ENCODE results near the gene ALK. TPM values are rescaled to one million over a fixed set of nuclear protein-coding genes. Genes with fewer than 3 reads are reported as not detected.
A peak's percentile ranks its signal among the peaks of the same experiment; 100 is the strongest.
"Not testable (repeated sequence)": the region's sequence is repeated elsewhere in the genome, so short reads cannot be mapped to it uniquely, and the experiment has no call there.

Gene ALK
- total RNA-seq, 4 donors from 2014 or later: 0.88 to 1.3 (median 1.3) TPM; not detected in 1

GRCh38 chr2:29249666-29250253 is 671.6 kb downstream of the ALK start:
- Histone ChIP-seq H3K9me3 (no peaks in the 10 kb centered on the region), H3K4me3 (no peak overlapping the region)
- no peak for TF ChIP-seq CTCF (IDR thresholded peaks at IDR 0.05)
- no peak for TF ChIP-seq POLR2A (IDR thresholded peaks at IDR 0.05)

GRCh38 chr2:29247336-29247914 is 674.0 kb downstream of the ALK start:
- H3K36me3 ChIP-seq: no peaks in the 10 kb centered on the region
- no peak overlapping the region for H3K4me3 ChIP-seq
- peak in 1 of 3 donors; percentile 25 for DNase-seq
- no peaks in the 10 kb centered on the region for H3K9me3 ChIP-seq
- no peak overlapping the region for H3K27ac ChIP-seq
- TF ChIP-seq CTCF (IDR thresholded peaks at IDR 0.05): no peak
- no peak for TF ChIP-seq POLR2A (IDR thresholded peaks at IDR 0.05)
- H3K27me3 ChIP-seq: no peaks in the 10 kb centered on the region
- H3K4me1 ChIP-seq: no peaks in the 10 kb centered on the region

More at GRCh38 chr2:29249666-29250253, 671.6 kb downstream of the ALK start:
- DNase-seq: peak in 1 of 3 donors; percentile 8
- no peaks in the 10 kb centered on the region for H3K27me3 ChIP-seq
- H3K27ac ChIP-seq: no peak overlapping the region
- no peaks in the 10 kb centered on the region for H3K4me1 ChIP-seq
- no peaks in the 10 kb centered on the region for H3K36me3 ChIP-seq

GRCh38 chr2:29246383-29247300 is 674.7 kb downstream of the ALK start:
- Histone ChIP-seq H3K27ac (no peak overlapping the region), H3K36me3 (no peaks in the 10 kb centered on the region), H3K4me1 (no peaks in the 10 kb centered on the region), H3K4me3 (no peak overlapping the region), H3K9me3 (no peaks in the 10 kb centered on the region), H3K27me3 (no peaks in the 10 kb centered on the region)
- no peak for TF ChIP-seq CTCF (IDR thresholded peaks at IDR 0.05)
- TF ChIP-seq POLR2A (IDR thresholded peaks at IDR 0.05): no peak
- DNase-seq: peak in 1 of 3 donors; percentile 39

GRCh38 chr2:29245742-29246382 is 675.5 kb downstream of the ALK start:
- Histone ChIP-seq H3K27ac (no peak overlapping the region), H3K4me3 (no peak overlapping the region), H3K36me3 (no peaks in the 10 kb centered on the region), H3K9me3 (no peaks in the 10 kb centered on the region), H3K27me3 (no peaks in the 10 kb centered on the region), H3K4me1 (no peaks in the 10 kb centered on the region)
- DNase-seq: peak in 1 of 3 donors; percentile 37
- TF ChIP-seq CTCF (IDR thresholded peaks at IDR 0.05): no peak
- TF ChIP-seq POLR2A (IDR thresholded peaks at IDR 0.05): no peak

GRCh38 chr2:29245035-29245741 is 676.2 kb downstream of the ALK start:
- not testable (repeated sequence) for H3K4me1 ChIP-seq, H3K27me3 ChIP-seq, H3K27ac ChIP-seq, H3K9me3 ChIP-seq, H3K4me3 ChIP-seq, H3K36me3 ChIP-seq
- DNase-seq: peak in 1 of 3 donors; percentile 34

Measured in Peyer's patch (tissue), 4 donors.